ENCODE results near the gene MYO10. TPM values are rescaled to one million over a fixed set of nuclear protein-coding genes. Genes with fewer than 3 reads are reported as not detected.

Gene MYO10
- total RNA-seq, 1 donor from 2014 or later: 80.2 TPM

- DNase-seq (ENCODE audit: low read depth) (peak; percentile 70), FAIRE-seq (no peak)
- Mint-ChIP-seq H3K36me3 (ENCODE audit: low read depth, unreplicated experiment) (peaks cover 4% of the 10 kb centered on the region), H3K4me3 (ENCODE audit: unreplicated experiment) (no peak overlapping the region), H3K4me1 (ENCODE audit: low read depth, unreplicated experiment) (peaks cover 45% of the 10 kb centered on the region), H3K9me3 (ENCODE audit: unreplicated experiment) (peaks cover 2% of the 10 kb centered on the region), H3K27me3 (ENCODE audit: low read depth, unreplicated experiment) (no peaks in the 10 kb centered on the region), H3K27ac (ENCODE audit: unreplicated experiment) (no peak overlapping the region)
- Histone ChIP-seq H3K4me3 (ENCODE audit: insufficient read depth, low read depth, low read length) (no peak overlapping the region), H4K20me1 (ENCODE audit: insufficient read depth, low read length) (peaks cover 95% of the 10 kb centered on the region), H3K79me2 (ENCODE audit: insufficient read depth, low read length) (peaks cover 98% of the 10 kb centered on the region), H3K9ac (ENCODE audit: low read length) (peak overlapping the region; percentile 38), H3K27ac (ENCODE audit: low read depth, low read length) (peak overlapping the region; percentile 32), H3K27me3 (ENCODE audit: insufficient read depth, low read length) (no peaks in the 10 kb centered on the region), H3K4me1 (ENCODE audit: insufficient read depth, low read length) (peaks cover 26% of the 10 kb centered on the region), H2AFZ (ENCODE audit: low read depth, low read length) (no peak overlapping the region), H3K9me3 (ENCODE audit: insufficient read depth, low read depth, low read length) (no peaks in the 10 kb centered on the region), H3K4me2 (ENCODE audit: low read length) (peak overlapping the region; percentile 58), H3K36me3 (ENCODE audit: insufficient read depth, low read length) (no peaks in the 10 kb centered on the region)
- TF ChIP-seq EZH2 (IDR thresholded peaks at IDR 0.05; ENCODE audit: insufficient read depth, low read length): no peak
- TF ChIP-seq CTCF (IDR thresholded peaks at IDR 0.05; ENCODE audit: insufficient read depth, low read depth, low read length): no peak
Observed at GRCh38 chr5:16889203-16889971, 46.7 kb downstream of the MYO10 start.

GRCh38 chr5:16888694-16889124 lies 47.4 kb downstream of the MYO10 start:
- H3K79me2 ChIP-seq (ENCODE audit: insufficient read depth, low read length): peaks cover 99% of the 10 kb centered on the region
- no peak overlapping the region for H3K27ac Mint-ChIP-seq (ENCODE audit: unreplicated experiment)
- no peak overlapping the region for H3K4me3 Mint-ChIP-seq (ENCODE audit: unreplicated experiment)
- no peak overlapping the region for H2AFZ ChIP-seq (ENCODE audit: low read depth, low read length)
- H3K9ac ChIP-seq (ENCODE audit: low read length): no peak overlapping the region
- H4K20me1 ChIP-seq (ENCODE audit: insufficient read depth, low read length): peaks cover 95% of the 10 kb centered on the region
- H3K4me1 Mint-ChIP-seq (ENCODE audit: low read depth, unreplicated experiment): peaks cover 38% of the 10 kb centered on the region
- no peak overlapping the region for H3K27ac ChIP-seq (ENCODE audit: low read depth, low read length)
- no peaks in the 10 kb centered on the region for H3K36me3 ChIP-seq (ENCODE audit: insufficient read depth, low read length)
- H3K9me3 Mint-ChIP-seq (ENCODE audit: unreplicated experiment): peaks cover 2% of the 10 kb centered on the region
- no peaks in the 10 kb centered on the region for H3K27me3 Mint-ChIP-seq (ENCODE audit: low read depth, unreplicated experiment)
- FAIRE-seq (no peak), DNase-seq (ENCODE audit: low read depth) (no peak)
- peaks cover 4% of the 10 kb centered on the region for H3K36me3 Mint-ChIP-seq (ENCODE audit: low read depth, unreplicated experiment)
- TF ChIP-seq EZH2 (IDR thresholded peaks at IDR 0.05; ENCODE audit: insufficient read depth, low read length): no peak
- TF ChIP-seq CTCF (IDR thresholded peaks at IDR 0.05; ENCODE audit: insufficient read depth, low read depth, low read length): no peak
- peaks cover 20% of the 10 kb centered on the region for H3K4me1 ChIP-seq (ENCODE audit: insufficient read depth, low read length)
- H3K27me3 ChIP-seq (ENCODE audit: insufficient read depth, low read length): no peaks in the 10 kb centered on the region
- no peak overlapping the region for H3K4me3 ChIP-seq (ENCODE audit: insufficient read depth, low read depth, low read length)
- H3K4me2 ChIP-seq (ENCODE audit: low read length): no peak overlapping the region
- no peaks in the 10 kb centered on the region for H3K9me3 ChIP-seq (ENCODE audit: insufficient read depth, low read depth, low read length)

- H3K27ac Mint-ChIP-seq (ENCODE audit: unreplicated experiment): peak overlapping the region; percentile 66
- Histone ChIP-seq H3K27ac (ENCODE audit: low read depth, low read length) (peak overlapping the region; percentile 59), H3K9me3 (ENCODE audit: insufficient read depth, low read depth, low read length) (no peaks in the 10 kb centered on the region), H4K20me1 (ENCODE audit: insufficient read depth, low read length) (peaks cover 96% of the 10 kb centered on the region), H3K79me2 (ENCODE audit: insufficient read depth, low read length) (peaks cover 99% of the 10 kb centered on the region), H3K4me1 (ENCODE audit: insufficient read depth, low read length) (peaks cover 19% of the 10 kb centered on the region), H3K27me3 (ENCODE audit: insufficient read depth, low read length) (no peaks in the 10 kb centered on the region), H3K4me2 (ENCODE audit: low read length) (peak overlapping the region; percentile 30), H3K4me3 (ENCODE audit: insufficient read depth, low read depth, low read length) (no peak overlapping the region), H3K9ac (ENCODE audit: low read length) (peak overlapping the region; percentile 31), H3K36me3 (ENCODE audit: insufficient read depth, low read length) (no peaks in the 10 kb centered on the region), H2AFZ (ENCODE audit: low read depth, low read length) (no peak overlapping the region)
- H3K27me3 Mint-ChIP-seq (ENCODE audit: low read depth, unreplicated experiment): no peaks in the 10 kb centered on the region
- peaks cover 38% of the 10 kb centered on the region for H3K4me1 Mint-ChIP-seq (ENCODE audit: low read depth, unreplicated experiment)
- FAIRE-seq: no peak
- H3K9me3 Mint-ChIP-seq (ENCODE audit: unreplicated experiment): peaks cover 2% of the 10 kb centered on the region
- peaks cover 4% of the 10 kb centered on the region for H3K36me3 Mint-ChIP-seq (ENCODE audit: low read depth, unreplicated experiment)
- TF ChIP-seq CTCF (IDR thresholded peaks at IDR 0.05; ENCODE audit: insufficient read depth, low read depth, low read length) (no peak), EZH2 (IDR thresholded peaks at IDR 0.05; ENCODE audit: insufficient read depth, low read length) (no peak)
- no peak for DNase-seq (ENCODE audit: low read depth)
- H3K4me3 Mint-ChIP-seq (ENCODE audit: unreplicated experiment): no peak overlapping the region
Observed at GRCh38 chr5:16886793-16887345, 49.2 kb downstream of the MYO10 start.
